ENCODE data around the gene ANKZF1.
"Not testable (repeated sequence)": the region's sequence is repeated elsewhere in the genome, so short reads cannot be mapped to it uniquely, and the experiment has no call there.

GRCh38 chr2:219200502-219201326 lies 28.9 kb upstream of the ANKZF1 start:
- TF ChIP-seq TAF1 (IDR thresholded peaks at IDR 0.05; ENCODE audit: borderline replicate concordance, low read depth, low read length); POLR2AphosphoS5 (IDR thresholded peaks at IDR 0.05; ENCODE audit: low read depth, low read length): not testable (repeated sequence)

Measured in GM12892 (cell line).